Activated CD4-positive, alpha-beta T cell treated with anti-CD3 and anti-CD28 coated beads, Interleukin-2, Interleukin-6, amounts not matched to agents 100 ng/mL and 50 ng/mL, durations not matched to agents 16 hours and 8 hours (primary cell): Measurements from ENCODE around the gene ALLC.

Experiments used
- DNase-seq: peaks from one replicate; pipeline ENCODE4 v3.0.0-alpha.2; 2020

The ALLC gene

DNA sequence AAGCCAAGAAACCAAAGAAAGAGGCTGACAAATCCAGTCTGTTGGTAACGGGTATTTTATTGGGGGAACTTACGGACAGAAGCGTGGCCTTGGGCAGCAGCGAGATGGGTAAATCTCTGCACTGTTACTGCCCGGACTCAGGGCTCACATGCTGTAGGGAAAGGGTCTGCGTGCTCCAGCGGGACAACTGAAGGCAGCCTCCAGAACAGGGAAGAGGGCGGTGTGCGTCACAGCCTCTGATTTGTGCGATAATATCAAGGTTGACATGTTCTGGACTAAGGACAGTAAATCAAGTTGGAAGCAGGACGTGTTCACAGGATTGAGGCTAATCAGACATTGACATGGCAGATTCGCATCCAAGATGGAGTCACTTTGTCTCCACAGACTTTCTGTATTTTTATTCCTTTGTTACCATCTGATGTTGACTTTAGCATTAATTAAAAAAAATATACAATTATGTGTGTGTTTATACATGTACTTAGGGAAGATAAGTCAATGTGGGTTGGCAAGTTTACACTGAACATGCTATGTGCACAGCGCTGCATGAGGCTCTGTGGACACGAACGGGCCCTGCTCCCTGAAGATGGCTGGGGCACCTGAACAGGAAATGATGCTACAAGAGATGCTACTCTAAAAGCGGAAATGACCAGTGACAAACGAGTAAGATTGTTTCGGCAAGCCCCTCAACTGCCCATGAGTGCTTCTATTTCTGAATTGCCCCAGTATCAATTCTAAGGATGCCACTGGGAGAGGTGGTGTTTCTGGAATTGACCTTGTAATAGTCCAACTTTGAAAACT is 22.7 kb downstream of the ALLC start:
- DNase-seq = no peak

DNA sequence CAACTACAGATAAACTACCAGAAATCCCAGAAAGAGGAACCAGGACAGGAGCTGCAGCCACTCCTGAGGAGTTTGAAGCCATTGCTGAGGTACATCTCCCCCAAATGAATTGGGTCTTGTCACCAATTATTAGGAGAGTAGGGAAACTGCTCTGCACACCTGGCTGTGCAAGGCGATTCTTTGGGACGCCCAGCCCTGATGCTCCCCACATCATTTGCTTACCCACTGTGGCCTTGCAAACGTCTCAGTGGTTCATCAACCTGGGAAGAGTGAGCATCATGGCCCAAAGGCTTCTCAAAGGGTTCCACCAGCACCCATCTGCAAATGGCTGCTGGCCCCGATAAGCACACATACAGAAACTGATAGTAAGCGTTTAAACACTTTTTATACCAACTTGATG is 23.6 kb downstream of the ALLC start:
- DNase-seq = no peak

DNA sequence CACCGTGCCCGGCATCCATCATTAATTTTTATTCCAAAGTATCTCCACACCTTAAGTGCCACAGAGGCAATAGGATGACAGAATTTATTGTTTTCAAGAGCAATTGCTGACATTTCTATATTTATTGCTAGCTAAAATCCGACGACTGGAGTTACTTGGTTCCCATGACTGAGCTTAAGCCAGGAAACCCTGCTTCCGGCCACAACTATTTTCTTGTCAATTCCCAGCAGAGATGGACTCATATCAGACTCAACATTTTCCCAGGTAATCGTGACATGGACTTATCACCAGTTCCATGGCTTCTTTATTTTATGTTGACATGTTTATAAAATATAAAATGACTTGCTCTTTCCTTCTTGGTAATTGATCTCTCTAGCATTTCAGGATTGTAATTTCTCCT is 24.8 kb downstream of the ALLC start:
- no peak for DNase-seq

DNA sequence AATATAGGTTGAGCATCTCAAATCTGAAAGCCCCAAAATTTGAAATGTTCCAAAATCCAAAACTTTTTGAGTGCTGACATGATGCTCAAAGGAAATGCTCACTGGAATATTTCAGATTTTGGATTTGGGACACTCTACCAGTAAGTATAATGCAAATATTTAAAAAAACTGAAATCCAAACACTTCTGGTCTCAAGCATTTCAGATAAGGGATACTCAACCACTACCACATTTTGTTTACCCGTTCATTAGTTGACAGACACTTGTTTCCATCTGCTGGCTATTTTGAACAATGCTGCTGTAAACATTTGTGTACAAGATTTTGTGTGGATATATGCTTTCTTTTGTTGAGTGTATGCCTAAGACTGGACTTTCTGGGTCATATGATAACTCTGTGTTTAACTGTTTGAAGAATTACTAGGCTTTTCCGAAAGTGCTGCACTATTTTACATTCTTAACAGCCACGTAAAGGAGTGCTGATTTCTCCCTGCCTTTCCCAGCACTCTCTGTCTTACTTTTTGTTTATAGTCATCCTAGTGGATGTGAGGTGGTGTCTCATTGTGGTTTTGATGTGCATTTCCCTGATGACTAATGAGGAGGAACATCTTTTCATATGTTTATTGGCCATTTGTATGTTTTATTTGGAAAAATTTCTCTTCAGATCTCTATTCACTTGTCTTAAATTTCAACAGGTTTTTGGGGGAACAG is 25.9 kb downstream of the ALLC start:
- DNase-seq = no peak

DNA sequence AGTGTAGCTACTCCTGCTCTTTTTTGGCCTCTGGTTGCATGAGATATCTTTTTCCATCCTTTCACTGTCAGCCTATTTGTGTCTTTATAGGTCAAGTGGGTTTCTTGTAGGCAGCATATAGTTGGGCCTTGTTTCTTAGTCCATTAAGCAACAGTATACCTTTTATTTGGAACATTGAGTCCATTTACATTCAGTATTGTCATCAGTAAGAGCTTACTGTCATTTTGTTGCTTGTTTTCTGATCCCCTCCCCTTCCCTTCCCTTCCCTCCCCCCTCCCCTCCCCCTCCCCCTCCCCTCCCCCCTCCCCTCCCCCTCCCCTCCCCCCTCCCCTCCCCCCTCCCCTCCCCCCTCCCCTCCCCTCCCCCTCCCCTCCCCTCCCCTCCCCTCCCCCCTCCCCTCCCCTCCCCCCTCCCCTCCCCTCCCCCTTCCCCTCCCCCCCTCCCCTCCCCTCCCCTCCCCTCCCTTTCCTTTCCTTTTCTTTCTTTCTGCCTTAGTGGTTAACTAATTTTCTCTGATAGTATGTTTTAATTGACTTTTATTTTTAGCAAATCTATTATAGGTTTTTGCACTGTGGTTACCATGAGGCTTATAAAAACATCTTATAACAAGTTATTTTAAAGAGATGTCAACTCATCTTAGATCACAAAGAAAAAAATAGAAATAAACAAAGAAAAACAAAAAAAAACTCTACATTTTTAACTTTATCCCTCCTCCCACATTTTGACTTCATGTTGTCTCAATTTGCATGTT is 32.2 kb downstream of the ALLC start:
- no peak for DNase-seq

DNA sequence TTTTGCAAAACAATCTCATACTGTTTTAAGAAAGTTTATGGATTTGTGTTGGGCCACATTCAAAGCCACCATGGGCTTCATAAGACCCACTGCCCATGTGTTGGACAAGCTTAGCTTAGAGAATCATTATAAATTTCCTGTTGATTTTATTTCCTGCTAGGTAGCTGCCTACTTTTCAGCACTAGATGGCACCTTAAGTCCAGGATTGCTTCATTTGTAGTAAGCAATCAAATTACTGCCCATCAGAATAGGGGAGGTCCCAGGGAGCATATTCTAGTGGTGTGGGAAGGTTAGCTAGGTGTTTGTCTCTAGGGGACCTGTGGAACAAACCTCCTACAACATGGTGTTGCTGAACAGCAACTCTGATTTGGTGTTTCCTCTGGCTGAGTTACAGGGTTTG is 34.4 kb downstream of the ALLC start:
- peak; percentile 7 for DNase-seq

DNA sequence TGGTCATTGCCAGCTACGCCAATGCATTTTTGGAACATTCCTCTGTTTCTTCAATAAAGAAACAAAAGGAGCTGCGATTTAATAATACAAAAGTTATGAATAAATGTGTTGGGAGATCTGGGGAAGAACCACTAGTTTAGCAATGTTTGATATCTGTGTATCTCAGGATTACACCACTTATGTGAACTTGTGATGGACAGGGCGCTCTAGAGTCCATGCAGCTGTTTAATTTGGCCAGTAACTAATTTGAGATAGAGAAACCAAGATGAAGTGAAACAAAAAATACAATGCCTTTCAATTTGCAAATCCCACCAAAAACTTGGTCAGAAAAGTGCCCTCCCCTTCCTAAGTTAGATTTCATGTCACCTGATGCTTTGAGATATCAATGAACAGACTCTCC is 38.5 kb downstream of the ALLC start:
- no peak for DNase-seq

DNA sequence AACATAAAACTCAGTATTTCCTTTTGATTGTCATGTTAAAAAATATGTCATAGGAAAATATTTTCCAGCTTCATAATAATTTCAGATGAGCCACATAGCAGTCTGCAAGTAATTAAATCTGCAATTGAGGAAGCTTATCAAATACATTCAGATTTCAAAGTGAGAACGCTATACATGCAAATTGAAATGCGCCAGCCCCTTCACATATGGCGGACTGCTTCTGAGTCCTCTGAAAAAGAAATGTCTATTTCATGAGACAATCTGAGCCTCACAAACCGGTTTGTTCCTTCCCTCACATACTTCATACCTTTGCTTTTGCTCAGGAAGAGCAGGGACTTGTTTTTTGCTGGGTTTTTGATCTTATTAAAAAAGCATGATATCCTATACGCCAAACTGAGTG is 43.1 kb downstream of the ALLC start:
- DNase-seq = no peak

DNA sequence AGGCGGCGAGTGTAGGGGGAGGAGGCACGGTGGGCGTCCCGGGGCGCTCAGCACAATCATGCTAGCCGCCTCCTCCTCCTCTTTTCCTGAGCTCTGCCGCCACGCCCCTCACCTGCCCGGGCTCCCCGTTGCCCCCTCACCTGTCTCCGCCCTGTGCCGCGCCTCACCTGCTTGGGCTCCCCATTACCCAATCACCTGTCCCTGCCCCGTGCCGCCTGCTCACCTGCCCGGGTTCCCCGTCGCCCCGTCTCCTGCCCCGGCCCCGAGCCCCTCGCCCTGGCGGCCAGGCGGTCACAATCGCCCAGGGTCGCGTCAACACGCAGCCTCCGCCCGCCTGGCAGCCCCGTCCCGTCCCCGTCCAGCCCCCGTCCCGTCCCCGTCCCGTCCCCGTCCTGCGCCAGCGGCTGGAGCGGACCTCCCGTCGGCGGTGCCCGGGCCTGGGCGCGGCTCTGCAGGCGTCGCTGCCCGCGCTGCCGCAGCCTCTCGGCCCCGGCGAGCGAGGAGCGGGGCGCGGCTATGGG is 45.3 kb downstream of the ALLC start, which contains the start of gene DCDC2C:
DCDC2C (plus strand) TSS at position 340 of the 521 bp plus-strand sequence; CDS start at position 517, 177 bp downstream.
- DNase-seq = no peak

DNA sequence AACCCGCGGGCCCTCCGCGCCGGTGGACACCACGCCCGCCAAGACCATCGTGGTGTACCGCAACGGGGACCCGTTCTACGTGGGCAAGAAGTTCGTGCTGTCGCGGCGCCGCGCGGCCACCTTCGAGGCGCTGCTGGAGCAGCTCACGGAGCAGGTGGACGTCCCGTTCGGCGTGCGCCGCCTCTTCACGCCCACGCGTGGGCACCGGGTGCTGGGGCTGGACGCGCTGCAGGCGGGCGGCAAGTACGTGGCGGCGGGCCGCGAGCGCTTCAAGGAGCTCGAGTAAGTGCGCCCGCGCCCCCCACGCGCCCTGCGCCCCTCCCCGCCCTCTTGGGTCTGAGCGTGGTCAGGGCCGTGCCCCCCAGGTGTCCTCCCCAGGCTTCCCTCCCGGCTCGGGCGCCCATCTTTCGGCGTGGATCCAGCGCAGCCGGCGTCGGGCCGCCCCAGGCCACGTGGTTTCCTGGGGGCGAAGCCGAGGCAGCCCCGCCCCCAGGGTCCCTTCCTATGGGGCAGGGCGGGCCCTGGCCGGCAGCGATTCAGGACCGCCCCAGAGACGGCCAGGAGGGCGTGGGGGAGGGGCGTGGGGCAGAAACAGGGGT is 45.9 kb downstream of the ALLC start:
- no peak for DNase-seq

DNA sequence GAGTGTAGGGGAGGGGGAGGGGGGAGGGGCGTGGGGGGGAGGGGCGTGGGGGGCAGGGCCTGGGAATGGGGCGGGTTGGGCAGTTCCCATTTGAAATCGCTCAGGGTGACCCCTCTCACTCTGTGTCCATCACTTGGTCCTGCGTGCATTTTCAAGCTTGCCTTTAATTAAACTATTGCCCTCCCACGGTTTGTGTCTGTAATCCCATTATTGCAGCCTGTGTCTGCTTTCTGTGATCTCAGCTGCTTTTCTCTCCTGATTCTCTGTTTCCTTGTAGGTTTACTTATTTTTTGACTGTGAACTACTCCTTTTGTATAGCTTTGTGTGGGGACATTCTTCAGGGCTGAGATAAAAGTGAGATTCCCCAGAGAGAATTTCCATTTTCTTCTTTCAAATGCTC is 46.7 kb downstream of the ALLC start:
- no peak for DNase-seq

DNA sequence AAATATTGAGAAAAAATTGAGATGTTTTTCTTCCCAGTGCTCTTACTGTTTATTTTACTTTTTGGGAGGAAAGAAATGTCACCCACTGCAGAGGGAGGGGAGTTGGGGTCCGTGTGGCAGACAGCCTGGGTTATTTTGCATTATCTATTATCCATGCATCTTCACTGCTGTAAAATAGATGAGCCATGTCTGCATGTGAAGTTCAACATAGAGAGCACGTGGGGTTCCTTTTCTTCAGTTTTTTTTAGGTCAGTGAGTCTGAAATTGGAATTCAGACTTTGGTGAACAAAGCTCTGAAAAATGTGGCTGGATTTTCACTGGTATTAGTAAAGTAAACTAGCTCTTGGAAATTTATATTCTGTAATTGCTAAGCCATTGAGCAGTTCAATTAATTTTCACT is 47.8 kb downstream of the ALLC start:
- no peak for DNase-seq

DNA sequence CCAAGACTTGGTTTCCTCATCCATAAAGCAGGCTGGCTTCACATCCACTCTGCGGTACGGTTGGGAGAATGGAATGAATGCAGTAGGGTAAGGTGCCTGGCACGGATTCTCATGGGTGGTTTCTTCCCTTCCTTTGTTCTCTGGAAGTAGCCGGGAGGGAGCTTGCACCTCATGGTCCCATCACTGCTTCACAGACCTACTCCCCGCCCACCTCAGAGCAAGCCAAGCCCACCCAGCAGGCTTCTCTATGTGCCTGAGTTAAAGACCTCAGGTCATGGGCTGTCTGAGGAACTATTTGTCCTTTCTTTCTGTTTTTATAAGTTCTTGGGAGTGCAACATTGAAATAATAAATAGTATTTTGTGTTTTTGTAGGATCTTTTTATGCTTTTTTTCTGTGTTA is 48.9 kb downstream of the ALLC start:
- no peak for DNase-seq

DNA sequence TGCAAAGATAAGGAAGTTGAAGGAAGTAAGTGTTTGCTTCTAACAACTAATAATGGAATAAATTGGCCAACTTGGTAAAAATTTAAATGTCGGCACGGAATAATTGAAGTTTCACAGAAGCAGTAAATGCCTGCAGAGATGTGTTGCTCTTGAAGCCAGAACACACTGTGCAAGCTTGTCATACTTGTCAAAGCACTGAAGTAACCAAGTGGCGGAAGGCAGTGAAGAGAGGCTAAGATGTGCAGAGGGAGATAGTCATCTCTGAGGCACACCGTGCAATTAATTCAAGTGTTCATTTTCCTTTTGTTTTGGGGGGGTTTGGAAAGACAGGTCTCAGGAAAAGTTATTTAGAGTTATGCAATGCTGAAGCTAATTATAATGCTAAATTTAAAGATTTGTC is 50.6 kb downstream of the ALLC start:
- no peak for DNase-seq

DNA sequence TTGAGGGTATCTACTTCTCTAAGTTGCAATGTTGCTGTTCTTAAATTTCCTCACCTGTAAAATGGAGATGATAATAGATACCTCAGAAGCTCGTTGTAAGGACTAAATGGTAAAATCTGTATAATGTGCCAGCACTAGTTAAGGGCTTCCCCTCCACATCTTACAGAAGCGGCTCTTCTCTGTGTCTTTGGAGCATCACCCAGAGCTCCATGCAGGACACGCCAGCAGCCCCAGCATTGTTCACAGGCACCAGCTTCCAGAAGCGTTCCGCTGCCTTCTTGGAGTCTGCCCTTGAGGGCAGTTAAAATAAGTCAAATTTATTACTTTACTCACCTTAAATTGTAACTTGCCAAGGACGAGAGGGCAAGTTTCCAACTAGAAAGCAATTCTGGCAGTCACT is 51.2 kb downstream of the ALLC start:
- DNase-seq = no peak

DNA sequence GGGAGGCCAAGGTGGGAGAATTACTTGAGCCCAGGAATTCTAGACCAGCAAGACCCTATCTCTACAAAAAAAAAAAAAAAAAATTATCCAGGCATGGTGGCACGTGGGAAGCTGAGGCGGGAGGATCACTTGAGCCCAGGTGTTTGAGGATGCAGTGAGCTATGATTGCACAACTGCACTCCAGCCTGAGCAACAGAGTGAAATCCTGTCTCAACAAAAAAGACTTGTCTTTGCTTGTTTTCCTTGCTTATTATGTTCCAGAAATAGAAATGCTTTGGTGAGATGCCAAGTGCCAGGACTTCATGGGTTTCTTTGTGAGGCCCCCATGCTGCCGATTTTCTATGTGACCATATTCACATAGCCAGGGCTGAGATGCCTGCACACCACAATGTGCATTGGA is 54.4 kb downstream of the ALLC start:
- DNase-seq = no peak

DNA sequence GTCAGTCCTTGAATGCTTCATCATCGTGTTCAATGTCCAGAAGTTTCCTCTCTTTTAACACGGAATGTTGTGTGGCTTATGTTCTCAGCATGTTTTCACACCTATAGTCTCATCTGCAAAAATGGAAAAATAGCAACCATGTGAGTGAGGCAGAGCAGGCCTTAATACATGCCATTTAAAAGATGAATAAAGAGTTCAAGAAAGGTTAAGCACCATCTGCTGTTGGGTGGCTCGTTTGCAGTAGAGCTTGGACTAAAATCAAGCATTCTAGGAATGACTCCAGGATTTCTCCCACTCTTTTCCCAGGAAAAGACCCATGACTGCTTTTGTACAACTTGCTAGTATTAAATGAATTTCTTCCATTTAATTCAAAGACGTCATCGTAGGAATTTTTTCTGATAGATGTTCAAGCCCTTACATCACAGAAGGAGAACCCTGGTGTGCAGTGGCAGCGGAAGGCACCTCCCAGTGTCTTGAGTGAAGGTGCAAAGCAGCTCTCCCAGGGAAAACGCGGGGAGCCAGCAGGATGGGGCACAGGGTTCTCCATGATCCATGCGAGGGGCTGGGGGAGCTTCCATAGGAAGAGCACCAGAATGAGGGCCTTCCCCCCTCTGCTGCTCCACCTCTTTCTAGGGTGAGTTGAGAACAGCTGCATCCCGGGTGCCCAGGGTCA is 55.0 kb downstream of the ALLC start:
- no peak for DNase-seq

DNA sequence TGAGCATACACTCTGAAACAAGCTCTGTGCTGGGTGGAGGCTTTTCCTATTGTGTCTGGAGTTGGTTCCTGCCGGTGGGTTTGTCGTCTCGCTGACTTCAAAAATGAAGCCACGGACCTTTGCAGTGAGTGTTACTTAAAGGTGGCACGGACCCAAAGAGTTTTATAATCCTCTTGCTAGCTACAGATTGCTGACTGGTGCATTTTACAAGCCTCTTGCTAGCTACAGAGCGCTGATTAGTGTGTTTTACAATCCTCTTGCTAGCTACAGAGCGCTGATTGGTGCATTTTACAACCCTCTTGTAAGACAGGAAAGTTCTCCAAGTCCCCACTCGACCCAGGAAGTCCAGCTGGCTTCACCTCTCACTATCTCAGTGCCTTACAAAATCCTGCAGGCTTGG is 60.7 kb downstream of the ALLC start:
- no peak for DNase-seq

DNA sequence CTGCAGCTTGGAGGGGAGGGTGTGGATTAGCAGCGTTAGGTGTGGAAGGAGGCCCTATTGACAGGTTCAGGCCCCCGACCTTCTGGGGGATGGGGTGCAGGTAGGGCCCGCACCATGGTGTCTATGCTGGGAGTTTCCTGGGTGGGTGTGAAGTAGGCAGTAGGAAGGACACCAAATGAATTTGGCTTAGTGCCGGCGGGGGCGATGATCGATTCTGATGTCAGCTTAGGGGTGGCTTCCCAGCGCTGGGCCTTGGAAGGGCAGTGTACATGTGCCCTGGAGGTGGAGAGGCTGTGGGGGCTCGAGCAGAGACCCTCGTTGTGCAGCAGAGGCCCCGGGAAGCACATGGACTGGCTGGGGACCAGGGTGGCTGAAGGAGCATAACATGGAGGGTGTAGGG is 67.0 kb downstream of the ALLC start:
- DNase-seq = no peak

DNA sequence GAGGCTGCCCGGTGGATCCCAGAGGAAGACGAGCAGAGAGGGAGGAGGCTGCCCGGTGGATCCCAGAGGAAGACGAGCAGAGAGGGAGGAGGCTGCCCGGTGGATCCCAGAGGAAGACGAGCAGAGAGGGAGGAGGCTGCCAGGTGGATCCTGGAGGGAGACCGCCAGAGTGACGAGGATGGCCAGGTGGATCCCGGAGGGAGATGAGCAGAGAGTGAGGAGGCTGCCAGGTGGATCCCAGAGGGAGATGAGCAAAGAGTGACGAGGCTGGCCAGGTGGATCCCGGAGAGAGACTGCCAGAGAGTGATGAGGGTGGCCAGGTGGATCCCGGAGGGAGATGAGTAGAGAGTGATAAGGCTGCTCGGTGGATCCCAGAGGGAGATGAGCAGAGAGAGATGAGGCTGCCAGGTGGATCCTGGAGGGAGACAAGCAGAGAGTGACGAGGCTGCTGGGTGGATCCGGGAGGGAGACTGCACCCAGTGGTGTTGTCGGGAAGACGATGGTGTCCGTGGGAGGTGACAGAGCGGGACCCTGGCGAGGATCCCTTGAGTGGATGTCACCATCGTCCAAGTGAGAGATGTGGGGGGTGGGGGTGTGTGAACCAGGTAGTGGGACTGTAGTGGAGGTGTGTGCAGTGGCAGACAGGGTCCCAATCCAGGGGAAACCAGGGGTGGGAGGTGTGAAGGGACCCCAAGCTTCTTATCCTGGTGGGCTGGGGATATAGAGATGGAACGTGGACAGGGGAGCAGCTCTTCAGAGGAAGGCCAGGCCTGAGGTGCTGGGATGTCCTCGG is 67.7 kb downstream of the ALLC start:
- DNase-seq = no peak

DNA sequence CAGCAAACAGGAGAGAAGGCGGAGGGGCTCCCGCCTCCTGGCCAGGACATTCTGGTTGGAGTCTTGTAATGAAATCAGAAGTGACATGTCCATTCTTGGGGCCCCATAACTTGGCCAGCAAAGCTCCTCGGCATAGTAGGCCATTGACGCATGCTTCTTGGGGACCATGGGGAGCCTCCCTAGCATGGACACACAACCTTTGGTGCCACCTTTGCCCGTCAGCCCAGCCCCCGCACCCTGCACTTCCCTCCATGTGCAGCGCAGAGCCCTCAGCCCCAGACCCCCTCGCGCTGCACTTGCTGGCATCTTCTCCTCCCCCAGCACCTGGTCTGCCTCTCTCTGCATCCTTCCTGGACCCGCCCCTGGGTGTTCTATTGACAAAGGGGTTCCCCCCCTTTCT is 68.5 kb downstream of the ALLC start:
- no peak for DNase-seq
